ENCODE results near the gene NFIC.
"Not testable (repeated sequence)": the region's sequence is repeated elsewhere in the genome, so short reads cannot be mapped to it uniquely, and the experiment has no call there.

NFIC gene

DNA sequence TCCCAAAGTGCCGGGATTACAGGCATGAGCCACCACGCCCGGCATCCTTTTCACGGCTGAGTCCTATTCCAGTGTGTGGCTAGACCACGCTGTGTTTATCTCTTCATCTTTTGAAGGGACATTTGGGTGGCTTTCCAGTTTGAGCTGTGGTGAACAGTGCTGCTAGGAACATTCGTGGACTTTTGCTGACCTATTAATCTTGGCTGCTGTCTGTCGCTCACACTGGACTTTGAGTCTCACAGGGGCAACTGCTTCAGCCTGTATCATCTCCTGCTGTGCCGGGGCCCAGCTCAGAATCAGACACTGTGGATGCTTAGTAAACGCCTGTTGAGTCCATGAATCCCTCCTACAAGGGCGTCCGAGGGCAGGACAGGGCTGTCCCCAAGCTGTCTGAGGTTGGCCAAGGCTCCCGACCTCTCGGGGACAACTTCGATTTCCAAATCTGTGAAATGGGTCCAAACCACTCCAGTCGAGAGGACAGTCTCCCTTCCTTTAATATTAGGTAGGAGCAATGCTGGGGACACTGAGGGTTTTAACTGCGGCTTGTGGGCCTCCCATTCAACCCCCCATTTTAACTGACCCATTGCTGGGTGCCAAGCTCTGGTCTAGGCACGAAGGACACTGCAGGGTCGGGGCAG is 65.5 kb downstream of the NFIC start:
- no peak for DNase-seq

DNA sequence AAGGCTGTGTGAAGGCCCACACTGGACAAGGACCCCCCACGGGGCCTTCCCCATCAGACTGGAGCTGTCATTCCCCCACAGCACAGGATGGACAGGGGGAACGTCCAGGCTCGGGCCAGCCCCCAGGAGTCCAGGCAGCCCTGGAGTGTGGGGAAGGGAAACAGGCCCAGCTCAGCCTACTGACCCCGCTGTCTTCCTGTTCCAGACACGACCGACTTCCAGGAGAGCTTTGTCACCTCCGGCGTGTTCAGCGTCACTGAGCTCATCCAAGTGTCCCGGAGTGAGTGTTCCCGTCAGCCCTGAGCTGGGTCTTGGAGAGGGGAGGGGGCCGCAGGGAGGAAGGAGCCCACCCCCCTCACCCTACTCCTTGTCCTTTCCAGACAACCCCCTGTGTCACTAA is 66.9 kb downstream of the NFIC start:
- DNase-seq = no peak

DNA sequence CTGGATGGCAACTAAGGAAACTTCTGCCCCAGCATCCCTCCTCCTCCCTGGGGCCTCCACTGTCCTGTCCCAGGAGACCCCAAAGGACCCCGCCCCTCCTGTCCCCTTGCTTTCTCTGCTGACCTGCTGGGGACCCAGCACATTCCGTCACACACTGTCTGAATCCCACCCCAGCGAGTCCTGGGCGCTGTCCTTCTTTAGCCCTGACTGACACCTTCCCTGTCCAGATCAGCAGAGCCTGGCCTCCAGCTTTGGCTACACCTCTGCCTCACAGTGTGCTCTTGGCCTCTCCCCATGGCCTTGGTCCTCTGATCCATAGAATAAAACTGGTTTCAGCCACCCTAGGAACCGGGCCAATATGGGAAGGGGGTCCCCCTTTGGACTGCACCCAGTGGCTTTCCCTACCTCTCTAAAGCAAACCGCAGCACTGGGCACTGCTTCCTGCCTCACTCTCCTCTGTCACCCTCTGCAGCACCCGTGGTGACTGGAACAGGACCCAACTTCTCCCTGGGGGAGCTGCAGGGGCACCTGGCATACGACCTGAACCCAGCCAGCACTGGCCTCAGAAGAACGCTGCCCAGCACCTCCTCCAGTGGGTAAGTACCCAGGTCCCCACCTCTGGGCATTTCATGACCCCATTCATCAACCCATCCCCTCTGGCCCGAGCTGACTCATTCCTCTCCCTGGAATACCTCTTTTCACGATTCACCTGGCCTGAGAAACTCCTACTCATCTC is 67.6 kb downstream of the NFIC start:
- no peak for DNase-seq

DNA sequence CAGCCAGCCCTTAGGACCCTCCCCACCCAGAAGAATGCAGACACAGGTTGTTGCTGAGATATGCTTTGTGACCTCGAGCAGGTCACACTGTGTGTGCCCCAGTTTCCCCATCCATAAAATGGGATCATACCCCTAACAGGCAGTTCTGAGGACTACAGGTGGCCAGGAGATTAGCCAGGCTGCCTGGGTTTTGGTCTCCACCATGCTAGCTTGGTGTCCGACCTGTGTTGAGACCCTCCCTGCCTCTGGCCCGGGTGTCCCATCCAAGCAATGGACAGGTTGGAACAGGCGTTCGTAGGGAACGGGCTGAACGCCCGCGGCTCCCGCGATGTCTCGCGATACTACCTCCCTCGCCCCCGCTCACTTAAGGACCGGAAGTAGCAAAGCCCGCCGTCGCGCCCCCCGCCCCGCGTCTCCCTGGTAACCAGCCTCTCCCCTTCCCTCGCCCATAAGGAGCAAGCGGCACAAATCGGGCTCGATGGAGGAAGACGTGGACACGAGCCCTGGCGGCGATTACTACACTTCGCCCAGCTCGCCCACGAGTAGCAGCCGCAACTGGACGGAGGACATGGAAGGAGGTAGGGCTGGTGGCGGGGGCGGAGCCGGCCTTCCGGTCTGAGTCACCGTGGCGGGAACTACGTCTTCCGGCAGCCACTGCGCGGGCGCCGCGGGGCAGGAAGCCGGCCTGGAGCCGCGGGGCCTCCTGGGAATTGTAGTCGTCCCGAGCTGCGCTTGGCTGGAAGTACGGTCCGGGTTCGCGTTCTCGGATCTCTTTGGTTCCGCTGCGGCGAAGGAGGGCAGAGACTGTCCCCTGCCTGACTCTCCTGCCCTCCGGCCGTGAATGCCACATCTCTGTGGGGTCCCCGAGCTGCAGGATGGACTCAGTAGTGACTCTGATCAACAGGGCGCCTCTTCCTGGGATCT is 68.5 kb downstream of the NFIC start:
- peak; percentile 96 for DNase-seq

DNA sequence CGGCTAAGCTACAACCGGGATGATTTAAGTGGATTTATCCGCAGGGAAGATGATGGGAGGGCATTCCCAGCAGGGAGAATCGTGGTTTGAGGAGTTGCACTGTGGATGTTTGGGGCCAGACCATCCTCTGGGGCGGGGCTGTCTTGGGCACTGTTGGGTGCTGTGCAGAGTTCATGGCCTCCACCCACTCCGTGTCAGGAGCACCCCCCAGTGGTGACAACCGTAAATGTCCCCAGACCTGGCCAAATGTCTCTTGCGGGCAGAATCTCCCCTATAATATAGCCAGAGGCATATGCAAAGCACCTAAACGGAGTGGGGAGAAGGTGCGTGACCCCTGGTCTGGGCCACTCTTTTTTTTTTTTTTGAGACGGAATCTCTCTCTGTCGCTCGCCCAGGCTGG is 73.7 kb downstream of the NFIC start:
- DNase-seq = peak; percentile 68

DNA sequence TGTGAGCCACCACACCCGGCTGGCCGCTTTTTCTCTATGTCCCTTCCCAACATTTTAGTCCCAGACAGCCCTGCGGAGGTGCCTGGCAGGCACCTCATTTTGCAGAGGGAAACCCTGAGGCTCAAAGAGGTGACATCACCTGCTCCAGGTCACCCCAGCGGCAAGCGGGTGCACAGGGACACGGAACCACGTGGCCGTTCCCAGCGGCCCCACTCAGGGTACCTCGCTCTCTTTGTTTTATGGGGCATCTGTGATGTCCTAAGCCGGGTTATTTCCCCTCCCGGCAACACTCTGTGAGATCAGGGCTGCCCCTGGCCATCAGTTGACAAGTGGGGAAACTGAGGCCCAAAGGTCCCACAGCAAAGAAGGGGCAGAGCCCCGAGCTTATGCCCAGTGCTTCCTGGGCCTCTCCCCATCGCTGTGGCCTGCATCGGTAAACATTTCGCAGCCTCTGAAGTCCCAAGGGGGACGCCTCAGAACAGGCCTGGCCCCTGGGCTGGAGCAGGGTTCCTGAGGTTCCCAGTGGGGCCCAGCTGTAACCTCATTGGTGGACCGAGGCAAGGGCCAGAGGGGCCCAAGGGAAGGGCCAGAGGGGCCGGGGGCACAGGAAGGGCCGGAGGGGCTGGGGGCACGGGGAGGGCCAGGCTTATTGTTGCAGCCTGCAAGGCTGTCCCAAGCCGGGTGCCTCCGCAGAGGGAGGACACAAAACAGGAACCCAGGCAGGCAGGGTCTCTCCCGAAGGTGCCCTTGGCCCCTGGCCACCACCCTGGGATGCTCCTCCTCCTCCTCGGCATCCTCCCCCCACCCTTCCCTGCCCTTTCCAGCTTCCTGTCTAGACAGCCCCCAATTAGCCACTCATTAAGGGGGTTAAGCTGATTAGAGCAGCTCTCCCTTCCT is 75.0 kb downstream of the NFIC start:
- DNase-seq = no peak

DNA sequence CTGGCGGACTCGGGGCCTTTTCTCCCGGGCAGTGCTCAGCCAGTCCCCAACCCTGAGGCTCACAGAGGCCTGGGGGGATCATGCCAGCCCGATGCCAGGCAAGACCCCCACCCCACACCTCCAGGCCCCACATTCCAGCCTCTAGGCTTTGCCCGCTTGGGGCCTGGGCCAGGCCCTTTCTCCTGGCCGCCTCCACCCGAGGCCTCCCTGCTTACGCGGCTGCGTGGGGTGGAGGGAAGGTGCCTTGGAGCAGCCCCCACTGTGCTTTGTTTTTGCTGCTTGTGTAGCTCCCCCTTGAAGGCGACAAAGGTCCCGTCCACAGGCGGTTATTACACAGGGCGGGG is 75.6 kb downstream of the NFIC start:
- DNase-seq = no peak

DNA sequence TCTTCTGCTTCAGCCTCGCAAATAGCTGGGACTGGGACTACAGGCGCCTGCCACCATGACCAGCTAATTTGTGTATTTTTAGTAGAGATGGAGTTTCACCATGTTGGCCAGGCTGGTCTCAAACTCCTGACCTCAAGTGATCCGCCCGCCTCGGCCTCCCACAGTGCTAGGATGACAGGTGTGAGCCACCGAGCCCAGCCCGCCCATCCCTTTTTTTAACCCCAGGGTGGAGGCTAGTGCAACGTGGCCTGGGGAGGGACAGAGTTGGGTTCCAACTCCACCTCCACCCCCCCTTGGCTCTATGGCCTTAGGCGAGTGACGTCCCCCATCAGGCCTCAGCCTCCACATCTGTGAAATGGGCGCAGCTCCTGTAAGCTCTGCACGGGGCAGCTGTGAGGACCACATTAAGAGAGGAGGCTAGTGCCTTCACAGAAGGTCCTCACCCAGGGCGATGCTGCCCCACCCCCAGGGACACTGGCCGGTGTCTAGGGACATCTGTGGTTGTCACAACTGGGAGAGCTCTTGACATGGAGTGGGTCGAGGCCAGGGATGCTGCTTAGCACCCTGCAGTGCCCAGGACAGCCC is 76.2 kb downstream of the NFIC start:
- no peak for DNase-seq

DNA sequence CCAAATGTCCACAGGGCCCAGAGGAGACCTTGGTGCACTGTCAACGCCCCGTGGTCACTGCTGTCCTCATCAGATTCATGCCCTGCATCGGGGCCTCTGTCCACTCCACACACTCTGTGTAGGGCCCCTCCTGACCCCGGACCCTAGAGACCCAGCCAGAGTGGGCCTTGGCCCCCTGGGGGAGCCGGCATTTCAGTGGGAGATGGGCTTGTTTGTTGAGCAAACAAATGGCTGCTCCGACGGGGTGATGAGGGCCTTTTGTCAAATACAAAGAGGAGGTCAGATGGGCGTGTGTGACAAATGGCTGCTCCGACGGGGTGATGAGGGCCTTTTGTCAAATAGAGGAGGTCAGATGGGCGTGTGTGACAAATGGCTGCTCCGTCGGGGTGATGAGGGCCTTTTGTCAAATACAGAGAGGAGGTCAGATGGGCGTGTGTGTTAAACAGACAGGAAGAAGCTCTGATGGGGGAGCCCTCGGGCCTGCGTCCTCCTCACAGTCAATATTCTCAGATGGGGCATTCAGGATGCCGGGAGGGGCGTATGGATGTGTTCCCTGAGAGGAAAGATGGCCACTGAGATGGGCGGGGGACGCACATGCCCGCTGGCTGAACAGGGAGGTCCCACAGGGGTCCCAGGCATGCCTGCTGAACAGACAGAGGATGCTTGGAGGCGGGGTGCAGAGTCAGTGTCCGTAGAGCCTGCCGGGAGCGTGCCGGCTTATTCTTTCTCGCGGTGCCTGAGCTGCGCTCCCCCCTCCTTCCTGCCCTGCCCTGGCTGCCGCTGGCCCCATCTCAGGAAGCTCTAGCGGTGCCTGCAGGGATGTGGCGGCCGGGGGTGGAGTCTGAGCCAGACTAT is 77.7 kb downstream of the NFIC start:
- DNase-seq = no peak

DNA sequence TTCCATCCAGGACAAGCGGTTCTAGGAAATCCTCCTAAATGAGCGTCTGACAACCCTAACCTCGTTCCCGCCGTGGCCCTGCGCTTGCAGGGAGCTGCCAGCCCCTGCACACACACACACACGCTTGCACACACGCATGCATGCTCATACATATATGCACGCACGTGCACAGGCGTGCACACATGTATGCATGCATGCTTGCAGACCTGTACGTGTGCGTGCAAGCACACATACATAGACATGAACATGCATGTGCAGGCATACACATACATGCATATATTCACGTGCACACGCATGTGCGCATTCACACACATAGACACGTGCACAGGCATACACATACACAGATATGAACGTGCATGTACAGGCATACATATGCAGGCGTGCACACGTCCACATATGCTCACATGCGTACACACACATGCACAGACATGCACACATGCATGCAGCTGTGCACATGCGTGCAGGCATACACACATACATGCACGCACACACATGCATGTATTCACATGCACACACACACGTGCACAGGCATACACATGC is 78.4 kb downstream of the NFIC start:
- no peak for DNase-seq

DNA sequence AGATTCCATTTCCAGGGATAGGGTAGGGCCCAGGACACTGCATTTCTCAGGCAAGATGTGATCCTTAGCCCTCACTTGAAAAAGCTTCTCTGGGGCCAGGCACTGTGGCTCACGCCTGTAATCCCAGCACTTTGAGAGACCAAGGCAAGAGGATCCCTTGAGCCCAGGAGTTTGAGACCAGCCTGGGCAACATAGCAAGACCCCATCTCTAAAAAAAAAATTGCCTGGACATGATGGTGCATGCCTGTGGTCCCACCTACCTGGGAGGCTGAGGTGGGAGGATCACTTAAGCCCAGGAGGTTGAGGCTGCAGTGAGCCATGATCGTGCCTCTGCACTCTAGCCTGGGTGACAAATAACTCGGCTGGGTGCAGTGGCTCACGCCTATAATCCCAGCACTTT is 80.3 kb downstream of the NFIC start:
- DNase-seq = not testable (repeated sequence)

DNA sequence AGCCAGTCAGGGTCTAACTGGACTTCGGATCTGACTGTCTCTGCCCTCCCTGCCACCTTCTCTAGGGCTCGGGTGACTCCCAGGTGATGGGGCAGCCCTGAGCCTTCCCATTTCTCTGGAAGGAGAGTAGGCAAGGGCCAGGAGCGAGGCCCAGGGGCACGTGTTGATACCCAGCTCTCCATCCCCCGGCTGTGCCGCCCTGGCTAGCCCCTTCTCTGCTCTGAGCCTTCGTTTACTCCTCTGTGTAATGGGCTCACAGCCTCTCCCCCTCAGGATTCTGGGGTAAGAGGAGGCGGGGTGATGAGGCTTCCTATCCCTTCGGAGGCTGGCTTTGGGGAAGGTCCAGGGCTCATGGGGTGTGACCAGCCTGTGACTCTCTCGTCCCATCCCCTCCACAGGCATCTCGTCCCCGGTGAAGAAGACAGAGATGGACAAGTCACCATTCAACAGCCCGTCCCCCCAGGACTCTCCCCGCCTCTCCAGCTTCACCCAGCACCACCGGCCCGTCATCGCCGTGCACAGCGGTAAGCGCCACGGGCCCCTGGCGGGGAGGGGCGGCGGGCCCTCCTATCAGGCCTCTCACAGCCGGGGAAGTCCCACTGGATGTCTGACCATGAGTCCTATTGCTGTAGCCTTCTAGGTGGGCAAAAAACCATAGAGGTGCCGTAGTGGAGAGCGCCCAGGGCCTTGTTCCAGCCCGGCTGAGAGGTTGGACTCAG is 82.4 kb downstream of the NFIC start:
- no peak for DNase-seq

DNA sequence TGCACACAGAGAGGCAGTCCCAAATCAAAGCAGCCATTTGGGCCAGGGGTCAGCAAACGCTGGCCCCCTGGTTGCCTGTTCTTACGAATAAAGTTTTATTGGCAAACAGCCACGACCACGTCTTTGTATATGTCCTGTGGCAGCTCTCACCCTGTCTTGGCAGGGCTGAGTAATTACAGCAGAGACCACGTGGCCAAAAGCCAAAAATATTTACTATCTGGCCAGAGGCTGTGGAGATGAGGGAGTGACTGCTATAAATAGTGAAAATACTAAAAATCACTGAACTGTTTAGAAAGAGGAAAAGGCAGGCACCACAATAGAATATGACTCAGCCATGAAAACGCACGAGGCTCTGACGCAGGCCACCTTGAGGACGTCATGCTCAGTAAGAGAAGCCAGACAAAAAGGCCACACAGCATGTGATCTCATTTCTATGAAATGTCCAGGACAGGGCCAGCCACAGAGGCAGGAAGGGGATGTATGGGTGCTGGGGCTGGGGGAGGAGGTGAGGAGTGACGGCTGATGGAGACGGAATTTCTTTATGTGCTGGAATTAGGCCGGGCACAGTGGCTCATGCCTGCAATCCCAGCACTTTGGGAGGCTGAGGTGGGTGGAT is 84.5 kb downstream of the NFIC start:
- no peak for DNase-seq

DNA sequence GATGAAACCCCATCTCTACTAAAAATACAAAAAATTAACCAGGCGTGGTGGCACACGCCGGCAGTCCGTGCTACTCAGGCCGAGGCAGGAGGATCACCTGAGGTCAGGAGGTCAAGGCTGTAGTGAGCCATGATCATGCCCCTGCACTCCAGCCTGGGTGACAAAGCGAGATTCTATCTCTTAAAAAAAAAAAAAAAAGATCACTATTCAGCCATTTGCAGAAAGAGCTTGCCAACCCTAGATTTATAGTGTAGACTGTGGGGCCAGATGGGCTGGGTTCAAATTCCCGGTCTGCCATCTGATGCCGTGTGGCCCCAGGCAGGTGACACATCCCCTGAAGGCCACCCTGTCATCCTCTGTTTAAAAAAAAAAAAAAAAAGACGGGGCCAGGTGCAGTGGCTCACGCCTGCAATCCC is 85.1 kb downstream of the NFIC start:
- no peak for DNase-seq

DNA sequence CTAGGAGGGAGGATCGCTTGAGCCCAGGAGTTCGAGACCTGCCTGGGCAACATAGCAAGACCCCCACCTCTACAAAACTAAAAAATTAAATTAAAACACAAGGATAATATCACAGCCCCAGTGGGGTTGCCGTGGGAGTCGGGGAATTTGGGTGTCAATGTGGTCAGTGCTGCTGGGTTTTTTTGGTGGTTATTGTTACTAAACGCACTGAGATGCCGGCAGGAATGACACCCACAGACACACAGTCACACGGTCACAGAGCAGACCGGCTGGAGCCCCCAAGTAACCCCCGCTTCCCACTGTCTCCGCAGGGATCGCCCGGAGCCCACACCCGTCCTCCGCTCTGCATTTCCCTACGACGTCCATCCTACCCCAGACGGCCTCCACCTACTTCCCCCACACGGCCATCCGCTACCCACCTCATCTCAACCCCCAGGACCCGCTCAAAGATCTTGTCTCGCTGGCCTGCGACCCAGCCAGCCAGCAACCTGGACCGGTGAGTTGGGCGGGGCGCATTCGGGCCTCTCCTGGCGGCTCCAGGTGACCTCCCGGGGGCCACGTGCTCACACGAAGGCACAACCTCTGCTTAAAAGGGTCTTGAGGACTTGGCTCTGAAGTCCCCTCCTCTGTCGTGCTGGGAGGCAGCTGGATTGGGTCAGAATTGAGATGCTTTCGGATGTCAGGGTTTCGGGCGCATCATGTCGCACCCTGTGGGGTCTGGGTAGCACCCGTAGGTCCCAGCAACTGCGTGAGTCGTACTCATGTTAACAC is 86.0 kb downstream of the NFIC start:
- DNase-seq = no peak

DNA sequence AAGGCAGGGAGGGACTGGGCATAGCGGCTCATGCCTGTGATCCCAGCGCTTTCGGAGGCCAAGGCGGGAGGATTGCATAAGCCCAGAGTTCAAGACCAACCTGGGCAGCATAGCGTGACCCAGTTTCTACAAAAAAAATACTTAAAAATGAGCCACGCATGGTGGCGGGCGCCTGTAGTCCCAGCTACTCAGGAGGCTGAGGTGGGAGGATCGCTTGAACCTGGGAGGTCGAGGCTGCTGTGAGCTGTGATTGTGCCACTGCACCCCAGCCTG is 86.5 kb downstream of the NFIC start:
- DNase-seq = not testable (repeated sequence)

DNA sequence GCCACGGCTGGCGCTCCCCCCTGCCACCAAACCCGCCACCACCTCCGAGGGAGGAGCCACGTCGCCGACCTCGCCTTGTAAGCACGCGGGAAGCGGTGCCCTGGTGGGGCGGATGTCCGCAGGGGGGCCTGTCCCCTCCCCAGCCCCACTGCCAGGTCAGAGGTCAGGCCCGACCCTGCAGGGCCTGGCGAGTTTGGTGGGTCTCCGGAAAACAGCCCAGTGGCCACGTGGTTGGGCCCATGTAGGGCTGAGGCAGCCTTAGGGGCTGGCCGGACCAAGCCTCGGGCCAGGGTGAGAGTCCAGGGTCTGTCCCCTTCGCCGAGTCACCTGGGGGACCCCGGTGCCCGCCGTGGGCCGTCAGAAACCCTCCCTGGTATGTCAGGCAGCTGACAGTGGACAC is 87.5 kb downstream of the NFIC start:
- no peak for DNase-seq

DNA sequence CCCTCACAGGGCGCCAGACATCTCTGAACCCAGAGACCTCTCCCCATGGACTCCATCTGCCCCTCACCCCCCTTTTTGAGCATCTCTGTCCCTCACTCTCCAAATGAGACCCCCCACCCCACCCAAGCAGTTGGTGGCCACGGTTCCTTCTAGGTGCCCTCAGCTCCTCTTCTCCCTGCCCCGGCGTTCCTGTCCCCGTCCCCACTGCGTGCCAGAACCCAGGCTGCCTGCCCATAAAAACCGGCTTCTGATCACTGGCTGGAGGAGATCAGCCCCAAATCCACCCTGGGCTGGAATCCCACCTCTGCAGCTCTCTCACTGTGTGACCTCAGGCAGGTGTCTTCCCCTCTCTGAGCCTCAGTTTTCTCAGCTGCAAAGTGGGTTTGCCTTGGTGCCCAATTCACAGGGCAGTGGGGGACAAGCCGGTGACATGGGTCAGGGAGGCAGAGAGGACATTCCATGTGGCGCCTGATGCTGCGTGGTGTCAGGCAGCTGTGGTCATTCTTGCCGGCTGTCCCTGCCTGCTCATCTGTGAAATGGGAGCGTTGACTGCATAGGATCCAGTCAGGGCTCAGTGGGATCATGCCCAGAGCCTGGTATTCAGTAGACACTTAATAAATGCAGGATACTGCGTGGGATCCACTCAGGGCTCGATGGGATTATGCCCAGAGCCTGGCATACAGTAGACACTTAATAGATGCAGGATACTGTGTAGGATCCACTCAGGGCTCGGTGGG is 88.4 kb downstream of the NFIC start:
- no peak for DNase-seq
